ENCODE data around the gene IMPACT. TPM values are rescaled to one million over a fixed set of nuclear protein-coding genes. Genes with fewer than 3 reads are reported as not detected.
A peak's percentile ranks its signal among the peaks of the same experiment; 100 is the strongest.

The IMPACT gene
- total RNA-seq, 2 donors from 2014 or later, result 44.0 to 59.2 TPM

- peak; percentile 56 for DNase-seq
These were observed 46.2 kb upstream of the IMPACT start for GRCh38 chr18:24380163-24380747.

GRCh38 chr18:24381126-24381525 is 45.3 kb upstream of the IMPACT start:
- Histone ChIP-seq H3K9ac (ENCODE audit: extremely low read depth, low read length, poor library complexity, severe bottlenecking) (no peak overlapping the region), H3K9me3 (ENCODE audit: control insufficient read depth, low read length) (no peaks in the 10 kb centered on the region), H3K27me3 (ENCODE audit: control insufficient read depth, insufficient read depth, low read length, poor library complexity, severe bottlenecking) (no peaks in the 10 kb centered on the region), H3K27ac (ENCODE audit: low read depth, low read length) (no peak overlapping the region), H3K4me3 (ENCODE audit: low read length) (no peak overlapping the region), H3K4me1 (ENCODE audit: control insufficient read depth, insufficient read depth, low read length) (peaks cover 2% of the 10 kb centered on the region), H3K36me3 (ENCODE audit: control insufficient read depth, insufficient read depth, low read length) (no peaks in the 10 kb centered on the region)
- no peaks in the 10 kb centered on the region for H3K9me3 Mint-ChIP-seq
- 85 to 96% methylated on average over 1 of the region's 1 CpG for WGBS, 2 experiments (ENCODE audit: insufficient coverage in 1 of 2, insufficient read length in 1 of 2)
- peaks cover 9% of the 10 kb centered on the region for H3K36me3 Mint-ChIP-seq (ENCODE audit: low read depth)
- peak overlapping the region; percentile 10 for H3K27ac Mint-ChIP-seq
- no peaks in the 10 kb centered on the region for H3K27me3 Mint-ChIP-seq (ENCODE audit: insufficient read depth)
- peaks cover 38% of the 10 kb centered on the region for H3K4me1 Mint-ChIP-seq
- H3K4me3 Mint-ChIP-seq, result no peak overlapping the region
- no peak for TF ChIP-seq CTCF (conservative IDR thresholded peaks at IDR 0.05)
- DNase-seq, result no peak

More at GRCh38 chr18:24380163-24380747, 46.2 kb upstream of the IMPACT start:
- no peak overlapping the region for H3K27ac ChIP-seq (ENCODE audit: low read depth, low read length)
- Mint-ChIP-seq H3K4me3 (no peak overlapping the region), H3K27ac (peak overlapping the region; percentile 42), H3K9me3 (no peaks in the 10 kb centered on the region), H3K4me1 (peaks cover 37% of the 10 kb centered on the region), H3K36me3 (ENCODE audit: low read depth) (peaks cover 17% of the 10 kb centered on the region), H3K27me3 (ENCODE audit: insufficient read depth) (no peaks in the 10 kb centered on the region)
- no peak for TF ChIP-seq CTCF (conservative IDR thresholded peaks at IDR 0.05)
- H3K36me3 ChIP-seq (ENCODE audit: control insufficient read depth, insufficient read depth, low read length), result no peaks in the 10 kb centered on the region
- no peaks in the 10 kb centered on the region for H3K9me3 ChIP-seq (ENCODE audit: control insufficient read depth, low read length)
- no peak overlapping the region for H3K9ac ChIP-seq (ENCODE audit: extremely low read depth, low read length, poor library complexity, severe bottlenecking)
- peaks cover 2% of the 10 kb centered on the region for H3K4me1 ChIP-seq (ENCODE audit: control insufficient read depth, insufficient read depth, low read length)
- H3K27me3 ChIP-seq (ENCODE audit: control insufficient read depth, insufficient read depth, low read length, poor library complexity, severe bottlenecking), result no peaks in the 10 kb centered on the region
- 91 to 97% methylated on average over 6 of the region's 6 CpGs for WGBS, 2 experiments (ENCODE audit: insufficient coverage in 1 of 2, insufficient read length in 1 of 2)
- no peak overlapping the region for H3K4me3 ChIP-seq (ENCODE audit: low read length)

GRCh38 chr18:24386681-24387080 is 39.8 kb upstream of the IMPACT start:
- H3K27me3 ChIP-seq (ENCODE audit: control insufficient read depth, insufficient read depth, low read length, poor library complexity, severe bottlenecking), result no peaks in the 10 kb centered on the region
- TF ChIP-seq CTCF (conservative IDR thresholded peaks at IDR 0.05), result no peak
- 96 to 97% methylated on average over 5 of the region's 6 CpGs for WGBS, 2 experiments (ENCODE audit: insufficient coverage in 1 of 2, insufficient read length in 1 of 2)
- H3K9ac ChIP-seq (ENCODE audit: extremely low read depth, low read length, poor library complexity, severe bottlenecking), result no peak overlapping the region
- H3K9me3 ChIP-seq (ENCODE audit: control insufficient read depth, low read length), result no peaks in the 10 kb centered on the region
- H3K27ac ChIP-seq (ENCODE audit: low read depth, low read length), result no peak overlapping the region
- no peaks in the 10 kb centered on the region for H3K27me3 Mint-ChIP-seq (ENCODE audit: insufficient read depth)
- no peaks in the 10 kb centered on the region for H3K9me3 Mint-ChIP-seq
- peaks cover 5% of the 10 kb centered on the region for H3K4me1 Mint-ChIP-seq
- H3K27ac Mint-ChIP-seq, result no peak overlapping the region
- H3K4me1 ChIP-seq (ENCODE audit: control insufficient read depth, insufficient read depth, low read length), result no peaks in the 10 kb centered on the region
- peaks cover 8% of the 10 kb centered on the region for H3K36me3 Mint-ChIP-seq (ENCODE audit: low read depth)
- no peaks in the 10 kb centered on the region for H3K36me3 ChIP-seq (ENCODE audit: control insufficient read depth, insufficient read depth, low read length)
- no peak overlapping the region for H3K4me3 ChIP-seq (ENCODE audit: low read length)
- DNase-seq, result no peak
- H3K4me3 Mint-ChIP-seq, result no peak overlapping the region
